Endodermal cell (in vitro differentiated cells): ENCODE results near the gene SUPT6H. TPM values are rescaled to one million over a fixed set of nuclear protein-coding genes. Genes with fewer than 3 reads are reported as not detected.

Experiments
- DNase-seq: peaks from one replicate; pipeline ENCODE4 v3.0.0-alpha.2; 2017
- H3K27ac ChIP-seq: 2 replicates; pipeline ENCODE4 v1.5.1; 2013; ENCODE audit warnings: mild to moderate bottlenecking, low read depth, low read length, moderate library complexity
- H3K27me3 ChIP-seq: 2 replicates; pipeline ENCODE4 v1.6.1; 2013; ENCODE audit warnings: mild to moderate bottlenecking, low read length, moderate library complexity; ENCODE audit not compliant: insufficient read depth, control insufficient read depth, poor library complexity, severe bottlenecking
- H3K36me3 ChIP-seq: 2 replicates; pipeline ENCODE4 v1.7.0; 2013; ENCODE audit warnings: mild to moderate bottlenecking, low read length, moderate library complexity; ENCODE audit not compliant: control insufficient read depth, insufficient read depth
- H3K4me1 ChIP-seq: one replicate; pipeline ENCODE4 v1.7.0; 2013; ENCODE audit warnings: low read length; ENCODE audit not compliant: control insufficient read depth, insufficient read depth
- H3K4me3 ChIP-seq: 2 replicates; pipeline ENCODE4 v1.5.1; 2013; ENCODE audit warnings: mild to moderate bottlenecking, low read length, moderate library complexity
- H3K9ac ChIP-seq: 2 replicates; pipeline ENCODE4 v1.6.1; 2013; ENCODE audit warnings: mild to moderate bottlenecking, low read length, moderate library complexity; ENCODE audit not compliant: poor library complexity, severe bottlenecking; ENCODE audit errors: extremely low read depth
- H3K9me3 ChIP-seq: 2 replicates; pipeline ENCODE4 v1.6.1; 2013; ENCODE audit warnings: mild to moderate bottlenecking, low read length, moderate library complexity; ENCODE audit not compliant: control insufficient read depth
- H3K27ac Mint-ChIP-seq: 2 replicates; pipeline ENCODE4 v1.8.0; 2020; ENCODE audit warnings: mixed read lengths
- H3K27me3 Mint-ChIP-seq: 2 replicates; pipeline ENCODE4 v1.8.0; 2021; ENCODE audit warnings: mild to moderate bottlenecking, mixed read lengths; ENCODE audit not compliant: insufficient read depth
- H3K36me3 Mint-ChIP-seq: 2 replicates; pipeline ENCODE4 v1.8.0; 2020; ENCODE audit warnings: low read depth, mixed read lengths
- H3K4me1 Mint-ChIP-seq: 2 replicates; pipeline ENCODE4 v1.8.0; 2020; ENCODE audit warnings: mixed read lengths
- H3K4me3 Mint-ChIP-seq: 2 replicates; pipeline ENCODE4 v1.8.0; 2020; ENCODE audit warnings: mild to moderate bottlenecking, moderate library complexity, mixed read lengths
- H3K9me3 Mint-ChIP-seq: 2 replicates; pipeline ENCODE4 v1.8.0; 2020; ENCODE audit warnings: mild to moderate bottlenecking, mixed read lengths
- WGBS, 2 experiments: methylation state at CpG; one replicate each; pipeline versions ENCODE4 v1.1.5 to v1.1.7; 2013; ENCODE audit warnings: missing lambda C conversion rate in 2 of 2, mixed read lengths in 1 of 2; ENCODE audit not compliant: insufficient coverage in 1 of 2, insufficient read length in 1 of 2; 5-methylcytosine and 5-hydroxymethylcytosine counted together
- total RNA-seq, 2 donors: library from RNA; stranded (reverse); fragmentation: NEBNext Ultra II Directional in 1 of 2; extraction: Animal tissue kit (Norgen Biotek cat#: 25700) in 1 of 2; gene quantifications; 2 replicates in 1 of 2; 3 replicates in 1 of 2; pipeline ENCODE4 v1.2.1, GENCODE V29; 2021
- TF ChIP-seq, protein P1 (sequence below): fragments of 200-600 bp; sonication (generic); conservative IDR thresholded peaks from 2 replicates; pipeline ENCODE4 v1.5.0; 2021; ENCODE audit warnings: antibody characterized with exemption, mild to moderate bottlenecking

The SUPT6H gene
- total RNA-seq, 2 donors from 2014 or later = 54.4 to 72.1 TPM

DNA sequence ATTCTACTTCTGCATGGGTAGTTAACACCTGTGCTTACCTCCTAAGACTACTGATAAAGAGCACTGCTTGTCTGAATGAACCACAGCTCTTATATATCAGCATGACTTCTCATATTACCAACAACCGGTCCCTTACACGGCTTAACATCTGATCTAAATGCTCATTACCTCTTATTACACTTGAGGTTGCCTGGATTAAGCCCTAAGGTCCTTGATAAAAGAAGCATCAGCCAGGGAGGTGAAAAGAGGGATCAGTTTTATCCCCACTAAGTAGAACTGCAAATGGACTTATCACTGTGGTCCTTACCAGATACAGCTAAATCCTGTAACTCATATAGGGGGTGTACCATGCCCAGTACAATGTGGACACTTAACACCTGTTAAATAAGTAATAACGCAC is 39.8 kb upstream of the SUPT6H start:
- H3K4me3 ChIP-seq = no peak overlapping the region
- no peak overlapping the region for H3K27ac ChIP-seq
- Mint-ChIP-seq H3K4me3 (no peak overlapping the region), H3K4me1 (peaks cover 18% of the 10 kb centered on the region), H3K27me3 (peaks cover 52% of the 10 kb centered on the region), H3K9me3 (no peaks in the 10 kb centered on the region), H3K36me3 (peaks cover 85% of the 10 kb centered on the region), H3K27ac (no peak overlapping the region)
- no peaks in the 10 kb centered on the region for H3K9me3 ChIP-seq
- TF ChIP-seq, protein P1, sequence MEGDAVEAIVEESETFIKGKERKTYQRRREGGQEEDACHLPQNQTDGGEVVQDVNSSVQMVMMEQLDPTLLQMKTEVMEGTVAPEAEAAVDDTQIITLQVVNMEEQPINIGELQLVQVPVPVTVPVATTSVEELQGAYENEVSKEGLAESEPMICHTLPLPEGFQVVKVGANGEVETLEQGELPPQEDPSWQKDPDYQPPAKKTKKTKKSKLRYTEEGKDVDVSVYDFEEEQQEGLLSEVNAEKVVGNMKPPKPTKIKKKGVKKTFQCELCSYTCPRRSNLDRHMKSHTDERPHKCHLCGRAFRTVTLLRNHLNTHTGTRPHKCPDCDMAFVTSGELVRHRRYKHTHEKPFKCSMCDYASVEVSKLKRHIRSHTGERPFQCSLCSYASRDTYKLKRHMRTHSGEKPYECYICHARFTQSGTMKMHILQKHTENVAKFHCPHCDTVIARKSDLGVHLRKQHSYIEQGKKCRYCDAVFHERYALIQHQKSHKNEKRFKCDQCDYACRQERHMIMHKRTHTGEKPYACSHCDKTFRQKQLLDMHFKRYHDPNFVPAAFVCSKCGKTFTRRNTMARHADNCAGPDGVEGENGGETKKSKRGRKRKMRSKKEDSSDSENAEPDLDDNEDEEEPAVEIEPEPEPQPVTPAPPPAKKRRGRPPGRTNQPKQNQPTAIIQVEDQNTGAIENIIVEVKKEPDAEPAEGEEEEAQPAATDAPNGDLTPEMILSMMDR = no peak
- no peak overlapping the region for H3K9ac ChIP-seq
- peaks cover 85% of the 10 kb centered on the region for H3K36me3 ChIP-seq
- H3K4me1 ChIP-seq = no peaks in the 10 kb centered on the region
- DNase-seq = no peak
- WGBS, 2 experiments = 33 to 53% methylated on average over 2 of the region's 3 CpGs
- H3K27me3 ChIP-seq = peaks cover 66% of the 10 kb centered on the region

DNA sequence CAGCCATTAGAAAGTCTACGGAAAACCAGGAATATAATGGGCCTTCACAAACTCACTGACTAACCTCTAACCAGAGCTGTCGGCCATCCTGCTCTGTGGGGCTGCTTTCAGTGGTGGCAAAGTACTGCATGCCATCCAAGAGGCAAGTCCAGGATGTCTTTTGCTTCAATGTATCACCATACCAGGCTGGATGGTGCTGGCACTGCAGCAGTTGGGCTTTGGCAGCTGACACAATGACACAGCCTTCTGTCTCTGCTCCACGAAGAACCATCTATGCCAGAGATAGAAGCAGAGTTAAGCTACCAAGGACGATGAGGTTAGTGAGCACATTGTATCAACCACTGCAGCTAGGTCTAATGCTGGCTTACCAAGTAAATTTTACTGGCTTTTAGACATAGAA is 38.3 kb upstream of the SUPT6H start:
- no peaks in the 10 kb centered on the region for H3K4me1 ChIP-seq
- H3K27me3 Mint-ChIP-seq = peaks cover 52% of the 10 kb centered on the region
- WGBS, 2 experiments = 93 to 100% methylated on average over 4 of the region's 4 CpGs
- H3K4me1 Mint-ChIP-seq = peaks cover 18% of the 10 kb centered on the region
- H3K27me3 ChIP-seq = peaks cover 73% of the 10 kb centered on the region
- H3K27ac ChIP-seq = no peak overlapping the region
- H3K4me3 ChIP-seq = no peak overlapping the region
- no peaks in the 10 kb centered on the region for H3K9me3 ChIP-seq
- no peaks in the 10 kb centered on the region for H3K9me3 Mint-ChIP-seq
- no peak overlapping the region for H3K9ac ChIP-seq
- H3K4me3 Mint-ChIP-seq = no peak overlapping the region
- DNase-seq = no peak
- peaks cover 85% of the 10 kb centered on the region for H3K36me3 ChIP-seq
- TF ChIP-seq, protein P1 = no peak
- peaks cover 88% of the 10 kb centered on the region for H3K36me3 Mint-ChIP-seq
- no peak overlapping the region for H3K27ac Mint-ChIP-seq

DNA sequence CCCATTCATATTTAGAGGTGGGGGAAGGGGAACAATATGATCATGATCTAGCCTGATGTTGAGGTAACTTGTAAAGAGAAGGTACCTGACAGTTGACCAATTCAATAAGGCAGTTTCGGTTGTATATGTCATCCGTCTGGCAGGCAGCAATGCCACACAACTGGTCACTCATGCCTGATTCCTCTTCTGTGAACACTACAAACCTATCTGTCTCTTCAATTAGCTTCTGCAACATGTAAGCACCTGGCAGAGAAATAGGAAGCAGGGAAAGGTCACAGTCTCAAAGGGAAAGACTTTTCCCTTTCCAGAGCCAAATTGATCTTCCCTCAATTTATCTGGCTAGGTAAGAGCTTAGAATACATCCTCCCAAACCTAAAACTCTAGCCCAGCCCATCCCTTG is 37.9 kb upstream of the SUPT6H start:
- H3K4me3 Mint-ChIP-seq = no peak overlapping the region
- Histone ChIP-seq H3K27ac (no peak overlapping the region), H3K9me3 (no peaks in the 10 kb centered on the region), H3K4me3 (no peak overlapping the region), H3K27me3 (peaks cover 72% of the 10 kb centered on the region), H3K9ac (no peak overlapping the region), H3K36me3 (peaks cover 81% of the 10 kb centered on the region), H3K4me1 (no peaks in the 10 kb centered on the region)
- TF ChIP-seq, protein P1 = no peak
- H3K36me3 Mint-ChIP-seq = peaks cover 84% of the 10 kb centered on the region
- no peak overlapping the region for H3K27ac Mint-ChIP-seq
- H3K27me3 Mint-ChIP-seq = peaks cover 52% of the 10 kb centered on the region
- H3K4me1 Mint-ChIP-seq = peaks cover 18% of the 10 kb centered on the region
- H3K9me3 Mint-ChIP-seq = no peaks in the 10 kb centered on the region
- DNase-seq = no peak
- 89 to 100% methylated on average over 2 of the region's 2 CpGs for WGBS, 2 experiments
